Neural progenitor cell (in vitro differentiated cells): ENCODE measurements around the gene CYBC1.

ENCODE experiments used
- CTCF ChIP-seq: fragments of 200-600 bp; sonication (generic); IDR thresholded peaks from 2 replicates; pipeline ENCODE4 v1.5.1; 2017; ENCODE audit warnings: antibody characterized with exemption, mild to moderate bottlenecking
- EZH2 ChIP-seq: fragments of 200-600 bp; sonication (generic); IDR thresholded peaks from 2 replicates; pipeline ENCODE4 v1.6.1; 2017; ENCODE audit warnings: antibody characterized with exemption, mild to moderate bottlenecking, moderate library complexity
- EZH2phosphoT487 ChIP-seq: fragments of 200-600 bp; sonication (generic); IDR thresholded peaks from 2 replicates; pipeline ENCODE4 v1.6.1; 2017; ENCODE audit warnings: antibody characterized with exemption

GRCh38 chr17:82468692-82469091, 18.1 kb upstream of the CYBC1 start:
- no peak for TF ChIP-seq CTCF
- TF ChIP-seq EZH2 = no peak
- TF ChIP-seq EZH2phosphoT487 = no peak
